ENCODE measurements around the gene POFUT1.
"Not testable (repeated sequence)": the region's sequence is repeated elsewhere in the genome, so short reads cannot be mapped to it uniquely, and the experiment has no call there.

Gene POFUT1

DNA sequence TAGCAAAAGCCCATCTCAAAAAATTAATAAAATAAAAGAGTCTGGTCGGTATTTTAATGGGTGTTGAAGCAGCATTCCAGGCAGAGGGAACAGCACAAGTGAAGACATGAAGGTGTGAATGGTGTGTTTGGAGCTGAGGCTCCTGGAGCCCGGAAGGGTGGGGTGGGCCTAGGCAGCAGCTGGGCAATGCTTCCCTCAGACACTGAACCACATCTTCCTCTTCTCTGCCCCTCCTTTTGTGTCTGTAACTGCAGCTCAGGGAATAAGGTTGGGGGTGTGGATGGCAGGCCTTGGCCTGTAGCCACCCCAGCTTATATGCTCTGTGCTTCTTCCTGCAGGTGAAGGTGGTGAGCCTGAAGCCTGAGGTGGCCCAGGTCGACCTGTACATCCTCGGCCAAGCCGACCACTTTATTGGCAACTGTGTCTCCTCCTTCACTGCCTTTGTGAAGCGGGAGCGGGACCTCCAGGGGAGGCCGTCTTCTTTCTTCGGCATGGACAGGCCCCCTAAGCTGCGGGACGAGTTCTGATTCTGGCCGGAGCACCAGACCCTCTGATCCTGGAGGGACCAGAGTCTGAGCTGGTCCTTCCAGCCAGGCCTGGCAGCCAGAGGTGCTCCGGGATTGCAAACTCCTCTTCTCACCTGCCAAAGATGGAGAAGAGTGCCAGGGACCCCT, 26.6 kb downstream of the POFUT1 start:
- no peak for DNase-seq (ENCODE audit: low read depth in 2 of 2)

DNA sequence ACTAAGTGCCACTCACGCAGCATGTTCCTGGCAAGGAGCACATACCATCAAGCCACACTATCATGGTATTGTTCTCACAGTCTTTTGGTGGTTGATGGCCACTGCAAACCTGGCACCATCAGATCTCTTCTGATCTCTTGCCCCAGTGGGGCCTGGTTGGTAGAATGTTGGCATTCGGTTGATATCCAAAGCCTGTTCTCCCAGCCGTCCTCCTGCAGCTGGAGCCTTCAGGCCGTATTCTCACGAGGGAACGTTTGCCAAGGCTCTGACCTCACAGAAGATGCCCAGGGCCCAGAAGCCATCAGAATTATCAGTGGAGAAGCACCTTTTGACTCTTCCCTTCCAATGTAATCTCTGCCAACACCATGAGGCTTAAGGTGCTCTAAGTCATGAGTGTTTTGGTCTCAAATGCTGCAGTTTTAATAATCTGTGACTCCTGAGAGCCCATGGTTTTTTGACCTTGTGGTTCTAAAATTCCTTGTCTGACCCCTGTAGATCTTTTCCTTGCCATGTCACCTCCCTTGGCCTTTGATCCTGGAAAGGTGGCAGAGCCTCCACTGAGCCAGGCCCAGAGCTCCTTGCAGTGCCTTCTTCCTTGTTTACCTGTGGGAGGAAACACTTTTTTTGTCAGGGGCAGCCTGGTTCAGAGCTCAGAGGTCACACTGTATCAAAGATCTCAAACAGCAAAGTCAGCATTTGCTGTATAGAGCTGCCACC, 27.8 kb downstream of the POFUT1 start:
- no peak for DNase-seq (ENCODE audit: low read depth in 2 of 2)

DNA sequence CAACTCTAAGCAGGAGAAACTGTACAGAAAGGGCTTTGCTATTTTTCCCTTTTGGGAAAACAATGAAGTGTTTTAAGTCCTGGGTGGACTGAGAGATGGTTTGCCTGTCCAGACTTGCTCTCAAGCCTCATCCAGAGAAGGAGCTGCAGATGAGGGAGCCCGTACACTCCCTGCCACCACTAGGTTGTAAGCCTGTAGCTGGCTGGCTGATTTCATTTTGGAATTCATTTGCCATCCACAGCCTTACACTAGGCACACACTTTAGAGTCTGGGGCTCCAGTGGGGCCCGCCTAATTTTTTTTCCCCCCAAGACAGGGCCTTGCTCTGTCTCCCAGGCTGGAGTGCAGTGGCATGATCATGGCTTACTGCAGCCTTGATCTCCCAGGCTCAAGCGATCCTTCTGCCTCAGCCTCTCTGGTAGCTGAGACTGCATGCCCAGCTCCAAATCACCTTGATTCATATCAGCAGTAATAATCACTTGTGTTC, 28.4 kb downstream of the POFUT1 start:
- DNase-seq (ENCODE audit: low read depth in 2 of 2) = no peak

DNA sequence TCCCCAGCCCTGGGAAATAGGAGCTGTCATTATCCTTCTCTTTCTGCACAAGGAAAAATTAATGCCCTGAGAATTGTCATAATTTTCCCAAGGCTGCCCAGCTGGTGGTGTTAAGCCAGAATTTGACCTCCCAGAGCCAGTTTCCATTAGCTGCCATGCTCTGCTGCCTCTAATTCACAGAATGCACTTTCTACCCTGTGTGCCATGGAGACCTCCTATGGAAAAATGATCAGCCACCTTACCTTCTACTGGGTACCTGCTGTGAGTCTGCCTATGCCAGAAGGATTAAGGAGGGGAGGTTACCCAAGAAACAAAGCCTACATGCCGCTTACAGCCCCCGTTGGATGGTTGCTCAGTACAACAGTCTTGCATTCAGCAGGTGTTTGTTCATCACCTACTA, 29.1 kb downstream of the POFUT1 start:
- DNase-seq (ENCODE audit: low read depth in 2 of 2) = no peak

DNA sequence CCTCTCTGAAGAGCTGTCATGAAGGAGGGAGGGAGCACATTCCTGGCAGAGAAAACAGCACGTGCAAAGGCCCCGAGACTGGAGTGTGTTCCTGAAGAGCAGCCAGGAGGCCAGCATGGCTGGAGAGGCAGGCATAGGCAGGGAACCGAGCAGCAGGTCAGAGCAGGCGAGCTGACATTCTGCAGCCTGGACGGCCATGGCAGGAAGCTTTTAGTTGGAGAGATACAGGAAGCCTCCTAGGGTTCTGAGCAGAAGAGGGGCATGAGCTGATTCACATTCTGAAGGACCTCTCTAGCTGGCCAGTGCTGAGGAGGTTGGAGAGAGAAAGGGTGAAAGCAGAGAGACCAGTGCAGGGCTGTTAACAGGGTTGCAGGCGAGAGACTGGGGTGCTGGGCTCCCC, 29.7 kb downstream of the POFUT1 start:
- DNase-seq (ENCODE audit: low read depth in 2 of 2) = no peak

DNA sequence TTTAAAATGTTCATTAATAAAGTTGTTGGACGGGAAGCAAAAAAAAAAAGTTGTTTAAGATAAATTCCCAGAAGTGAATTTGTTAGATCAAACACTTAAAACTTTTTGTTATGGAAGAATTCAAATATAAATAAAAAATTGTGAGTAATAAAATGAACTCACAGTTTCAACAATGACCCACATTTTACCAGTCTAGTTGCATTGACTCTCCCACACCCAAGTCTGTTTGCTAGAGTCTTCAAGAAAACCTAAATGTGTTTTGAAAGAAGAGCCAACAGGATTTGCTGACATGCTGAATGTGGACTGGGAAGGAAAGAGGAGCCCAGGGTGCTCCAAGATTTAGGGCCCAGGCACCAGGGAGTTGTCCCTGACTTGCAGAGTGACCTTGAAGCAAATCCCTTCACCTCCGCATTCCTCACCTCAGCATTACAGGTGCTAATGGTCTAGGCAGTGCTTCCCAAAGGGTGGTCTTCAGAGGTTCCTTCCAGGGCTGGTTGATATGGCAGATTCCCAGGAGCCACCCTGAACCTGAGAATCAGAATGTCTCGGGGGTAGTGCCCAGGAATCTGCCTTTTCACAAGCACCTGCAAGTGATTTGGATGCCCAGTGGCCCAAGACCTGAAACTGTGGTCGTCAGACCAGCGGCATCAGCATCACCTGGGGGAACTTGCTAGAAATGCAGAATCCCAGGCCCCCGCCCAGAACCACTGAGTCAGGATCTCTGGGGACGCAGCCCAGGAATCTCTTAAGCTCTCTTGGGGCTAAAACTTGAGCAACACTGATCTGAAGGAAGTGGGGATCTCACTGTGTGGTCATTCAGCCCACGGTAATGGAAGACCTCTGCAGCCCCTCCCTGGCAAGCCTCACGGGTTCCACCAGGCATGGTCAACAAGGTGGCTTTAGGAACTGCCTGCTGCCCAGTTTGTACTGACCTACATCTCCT, 31.1 kb downstream of the POFUT1 start:
- no peak for DNase-seq (ENCODE audit: low read depth in 2 of 2)

DNA sequence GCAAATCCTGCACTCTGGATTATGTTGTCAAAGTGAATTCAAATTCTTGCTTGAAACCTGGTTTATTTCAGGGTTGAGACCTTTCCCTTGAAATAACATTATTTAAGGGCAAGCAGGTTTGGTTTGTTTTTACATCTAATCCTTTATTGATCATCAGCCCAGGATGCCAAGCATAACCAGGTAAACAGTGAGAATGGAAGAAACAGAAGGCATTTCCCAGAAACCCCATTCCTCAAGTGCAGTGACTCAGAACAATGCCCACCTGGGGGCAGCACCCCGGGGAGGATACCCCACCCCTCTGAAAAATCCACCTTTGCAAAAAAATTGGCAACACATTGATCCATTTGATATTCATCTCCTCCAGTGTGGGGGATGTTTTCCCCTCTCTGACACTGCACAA, 32.5 kb downstream of the POFUT1 start:
- DNase-seq (ENCODE audit: low read depth in 2 of 2) = no peak

DNA sequence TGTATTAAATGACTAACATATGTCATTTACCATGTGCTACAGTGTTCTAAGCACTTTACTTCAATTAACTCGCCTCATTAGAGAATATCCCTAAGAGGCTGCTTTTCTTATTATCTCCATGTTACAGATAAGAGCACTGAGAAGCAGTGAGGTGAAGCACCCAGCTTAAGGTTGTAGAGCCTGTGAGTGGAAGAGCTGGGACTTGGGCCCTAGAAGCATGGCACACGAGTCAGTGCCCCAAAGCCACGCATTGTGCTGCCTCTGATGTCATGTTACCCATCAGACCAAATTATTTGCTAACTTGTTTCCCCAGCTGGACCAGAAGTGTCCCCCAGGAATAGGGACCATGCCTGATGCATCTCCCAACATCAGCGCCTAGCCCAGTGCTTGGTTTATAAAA, 34.1 kb downstream of the POFUT1 start:
- no peak for DNase-seq (ENCODE audit: low read depth in 2 of 2)

DNA sequence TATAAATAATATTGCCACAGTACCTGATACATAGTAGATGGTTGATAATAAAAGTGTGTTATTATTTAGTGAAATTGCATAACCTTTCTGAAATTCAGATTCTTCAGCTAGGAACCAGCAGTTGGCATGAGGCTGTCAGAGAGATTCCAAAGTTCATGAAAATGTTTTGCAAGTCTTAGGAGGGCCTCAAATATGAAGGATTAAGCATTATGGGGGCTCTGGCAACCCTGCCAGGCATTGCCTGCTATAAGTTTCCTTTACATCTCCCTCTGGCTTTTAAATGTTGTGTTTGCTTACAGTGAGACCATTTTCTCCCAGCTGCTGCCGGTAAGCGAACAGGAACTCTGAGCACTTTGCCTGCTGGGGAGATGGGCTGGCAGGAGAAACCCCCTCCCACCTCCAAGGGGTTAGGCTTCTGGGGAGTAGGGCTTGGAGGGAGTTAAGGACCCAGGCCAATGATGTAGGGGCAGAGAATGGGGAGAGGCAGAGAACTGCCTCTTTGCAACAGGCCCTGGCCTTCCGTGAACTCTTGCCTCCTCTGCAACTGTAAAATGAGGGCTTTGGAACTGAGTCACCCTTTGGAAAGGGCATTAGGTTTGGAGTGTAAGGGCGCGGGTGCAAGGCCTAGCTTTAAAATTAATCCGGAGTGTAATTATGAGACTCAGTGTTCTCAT, 36.6 kb downstream of the POFUT1 start:
- no peak for DNase-seq (ENCODE audit: low read depth in 2 of 2)

DNA sequence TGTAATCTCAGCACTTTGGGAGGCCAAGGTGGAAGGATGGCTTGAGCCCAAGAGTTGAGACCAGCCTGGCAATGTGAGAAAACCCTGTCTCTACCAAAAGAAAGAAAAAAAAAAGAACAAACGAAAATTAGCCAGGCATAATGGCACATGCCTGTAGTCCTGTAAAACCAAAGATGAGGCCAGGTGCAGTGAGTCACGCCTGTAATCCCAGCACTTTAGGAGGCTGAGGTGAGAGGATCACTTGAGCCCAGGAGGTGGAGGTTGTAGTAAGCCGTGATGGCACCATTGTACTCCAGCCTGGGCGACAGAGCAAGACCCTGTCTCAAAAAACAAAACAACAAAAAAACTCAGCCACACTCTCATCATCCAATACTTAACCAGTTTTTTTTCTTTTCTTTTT, 37.3 kb downstream of the POFUT1 start:
- DNase-seq (ENCODE audit: low read depth in 2 of 2) = no peak

DNA sequence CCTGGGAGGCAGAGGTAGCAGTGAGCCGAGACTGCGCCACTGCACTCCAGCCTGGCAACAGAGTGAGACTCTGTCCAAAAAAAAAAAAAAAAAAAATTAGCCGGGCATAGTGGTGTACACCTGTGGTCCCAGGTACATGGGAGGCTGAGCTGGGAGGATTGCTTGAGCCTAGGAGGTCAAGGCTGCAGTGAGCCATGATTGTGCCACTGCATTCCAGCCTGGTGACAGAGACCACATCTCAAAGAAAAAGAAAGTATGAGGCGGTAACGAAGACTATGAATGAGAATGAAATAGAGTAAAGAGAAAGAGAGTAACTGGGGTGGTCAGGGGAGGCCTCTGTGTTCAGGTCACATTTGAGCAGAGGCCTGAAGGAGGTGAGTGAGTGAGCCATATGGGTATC, 38.5 kb downstream of the POFUT1 start:
- not testable (repeated sequence) for DNase-seq (ENCODE audit: low read depth in 2 of 2)

DNA sequence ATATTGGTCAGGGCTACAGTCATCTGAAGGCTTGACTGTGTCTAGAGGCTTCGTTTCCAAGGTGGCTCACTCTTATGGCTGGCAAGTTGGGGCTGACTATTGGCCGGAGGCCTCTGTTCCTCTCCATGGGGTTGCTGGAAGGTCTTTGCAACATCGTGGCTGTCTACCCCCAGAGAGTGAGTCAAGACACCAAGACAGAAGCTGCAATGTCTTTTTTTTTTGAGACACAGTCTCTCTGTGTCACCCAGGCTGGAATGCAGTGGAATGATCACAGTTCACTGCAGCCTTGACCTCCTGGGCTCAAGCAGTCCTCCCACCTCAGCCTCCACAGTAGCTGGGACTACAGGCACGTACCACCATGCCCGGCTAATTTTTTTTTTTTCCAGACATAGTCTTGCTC, 40.4 kb downstream of the POFUT1 start:
- DNase-seq (ENCODE audit: low read depth in 2 of 2) = no peak

DNA sequence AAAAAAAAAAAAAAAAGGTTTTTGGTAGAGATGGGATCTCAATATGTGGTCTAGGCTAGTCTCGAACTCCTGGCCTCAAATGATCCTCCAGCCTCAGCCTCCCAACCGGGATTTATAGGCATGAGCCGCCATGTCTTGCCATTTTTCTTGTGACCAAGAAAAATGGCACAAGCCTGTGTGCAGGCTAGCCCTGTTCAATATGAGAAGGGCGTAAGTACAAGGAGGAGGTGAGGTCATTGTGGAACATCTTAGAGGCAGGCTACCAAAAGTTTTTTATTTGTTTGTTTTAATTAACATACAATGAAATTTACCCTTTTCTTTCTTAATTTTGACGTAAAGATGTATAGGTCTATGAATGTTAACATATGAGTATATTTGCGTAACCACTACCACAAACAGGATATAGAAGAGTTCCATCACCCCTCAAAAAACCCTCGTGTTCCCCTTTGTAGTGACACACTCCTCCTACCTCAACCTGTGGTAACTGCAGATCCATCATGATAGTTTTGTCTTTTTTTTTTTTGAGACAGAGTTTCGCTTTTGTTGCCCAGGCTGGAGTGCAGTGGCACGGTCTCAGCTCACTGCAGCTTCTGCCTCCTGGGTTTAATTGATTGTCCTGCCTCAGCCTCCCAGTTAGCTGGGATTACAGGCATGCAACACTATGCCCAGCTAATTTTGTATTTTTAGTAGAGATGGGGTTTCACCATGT, 41.5 kb downstream of the POFUT1 start:
- DNase-seq (ENCODE audit: low read depth in 2 of 2) = no peak

DNA sequence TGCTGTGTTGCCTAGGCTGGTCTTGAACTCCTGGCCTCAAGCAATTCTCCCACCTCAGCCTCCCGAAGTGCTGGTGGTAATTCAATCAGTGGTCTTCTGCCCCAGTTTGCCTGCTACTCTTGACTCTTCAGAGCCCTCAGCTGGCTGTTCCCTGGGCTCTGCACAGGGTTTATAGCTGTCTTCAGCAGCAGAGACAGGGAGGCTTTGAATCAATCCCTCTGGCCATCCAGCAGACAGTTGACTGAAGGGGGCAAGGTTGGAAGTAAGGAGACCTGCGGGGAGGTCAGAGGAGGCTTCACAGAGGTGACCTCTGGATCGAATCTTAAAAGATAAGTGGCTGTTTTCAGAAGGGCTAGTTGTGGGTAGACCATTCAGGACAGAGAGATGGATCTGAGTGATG, 43.8 kb downstream of the POFUT1 start:
- no peak for DNase-seq (ENCODE audit: low read depth in 2 of 2)

DNA sequence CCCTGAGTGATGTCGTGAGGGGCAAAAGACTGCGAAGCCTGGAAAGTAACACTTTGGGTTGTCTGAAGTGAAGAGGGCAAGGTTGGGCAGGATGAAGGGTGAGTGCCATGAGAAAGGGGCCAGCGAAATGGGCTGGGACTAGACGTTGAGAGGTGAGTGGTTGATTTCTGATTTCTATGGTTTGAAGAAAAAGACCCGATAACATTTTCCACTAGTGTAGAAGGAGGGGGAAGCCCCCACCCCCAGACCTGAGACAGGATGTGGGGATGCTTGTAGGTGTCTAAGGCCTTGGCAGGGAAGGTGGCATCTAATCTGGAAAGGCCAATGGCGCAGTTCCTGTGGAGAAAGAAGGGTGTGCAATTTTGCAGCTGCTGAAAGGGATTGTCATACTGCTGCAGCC, 44.5 kb downstream of the POFUT1 start:
- no peak for DNase-seq (ENCODE audit: low read depth in 2 of 2)

DNA sequence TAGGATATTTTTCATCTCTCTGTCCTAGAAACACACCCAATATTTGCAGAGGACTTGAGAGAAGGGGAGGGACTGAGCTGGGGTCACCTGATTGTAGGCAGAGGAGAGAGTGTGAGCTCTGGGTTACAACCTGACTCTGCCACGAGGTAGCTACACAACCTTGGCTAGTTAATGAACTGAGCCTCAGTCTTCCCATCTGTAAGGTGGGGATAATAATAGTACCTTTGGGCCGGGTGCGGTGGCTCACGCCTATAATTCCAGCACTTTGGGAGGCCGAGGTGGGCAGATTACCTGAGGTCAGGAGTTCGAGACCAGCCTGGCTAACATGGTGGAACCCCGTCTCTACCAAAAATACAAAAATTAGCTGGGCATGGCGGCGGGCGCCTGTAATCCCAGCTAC, 53.3 kb downstream of the POFUT1 start:
- DNase-seq (ENCODE audit: low read depth in 2 of 2) = not testable (repeated sequence)

DNA sequence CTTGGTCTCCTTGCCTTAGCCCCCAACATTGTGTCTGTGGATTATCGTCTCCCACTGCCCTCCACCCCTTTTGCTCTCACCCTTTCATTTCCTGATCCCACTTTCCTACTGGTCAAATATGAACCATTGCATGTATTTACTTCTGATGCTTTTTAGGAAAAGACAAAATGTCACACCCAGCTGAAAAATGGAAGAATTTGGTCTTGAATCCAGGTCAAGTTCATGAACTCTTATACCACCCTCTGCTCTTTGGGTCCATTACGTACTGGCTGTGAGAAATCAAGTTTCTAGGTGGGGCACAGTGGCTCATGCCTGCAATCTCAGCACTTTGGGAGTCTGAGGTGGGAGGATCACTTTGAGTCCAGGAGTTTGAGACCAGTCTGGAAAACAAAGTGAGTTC, 54.0 kb downstream of the POFUT1 start:
- DNase-seq (ENCODE audit: low read depth in 2 of 2) = no peak

DNA sequence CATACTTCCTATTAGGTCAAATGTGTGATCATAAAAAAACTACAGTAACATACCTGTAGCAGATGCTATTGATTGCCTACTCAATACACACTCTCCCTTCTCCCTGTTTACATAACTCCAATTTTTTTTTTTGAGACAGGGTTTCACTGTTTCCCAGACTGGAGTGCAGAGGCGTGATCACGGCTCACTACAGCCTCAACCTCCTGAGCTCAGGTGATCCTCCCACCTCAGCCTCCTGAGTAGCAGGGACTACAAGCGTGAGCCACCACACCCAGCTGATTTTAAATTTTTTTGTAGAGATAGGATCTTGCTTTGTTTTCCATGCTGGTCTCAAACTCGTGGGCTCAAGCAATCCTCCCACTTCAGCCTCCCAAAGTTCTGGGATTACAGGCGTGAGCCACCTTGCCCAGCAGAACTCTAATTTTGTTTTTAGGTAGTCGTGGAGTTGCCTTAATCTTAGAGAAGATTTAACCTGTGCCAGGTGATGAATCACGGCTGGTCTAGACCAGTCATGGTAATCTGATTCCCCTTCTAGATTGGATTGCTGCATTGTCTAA, 55.8 kb downstream of the POFUT1 start:
- no peak for DNase-seq (ENCODE audit: low read depth in 2 of 2)

DNA sequence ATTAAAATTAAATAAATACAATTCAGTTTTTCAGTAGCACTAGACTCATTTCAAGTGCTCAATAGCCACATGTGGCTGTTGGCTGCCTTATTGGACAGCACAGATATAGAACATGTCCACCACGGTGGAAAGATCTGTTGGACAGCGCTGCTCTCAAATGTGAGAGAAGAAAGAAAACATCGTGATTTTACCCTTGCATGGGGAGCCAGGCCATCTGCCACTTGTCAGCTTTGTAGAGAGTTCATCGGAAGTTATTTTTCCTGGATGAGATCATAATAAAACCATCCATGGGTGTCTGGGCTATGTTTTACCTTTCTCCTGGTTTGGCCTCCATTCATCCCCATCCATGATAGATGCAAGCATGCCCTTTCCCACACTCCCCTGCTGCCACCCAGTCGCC, 63.9 kb downstream of the POFUT1 start:
- no peak for DNase-seq (ENCODE audit: low read depth in 2 of 2)

DNA sequence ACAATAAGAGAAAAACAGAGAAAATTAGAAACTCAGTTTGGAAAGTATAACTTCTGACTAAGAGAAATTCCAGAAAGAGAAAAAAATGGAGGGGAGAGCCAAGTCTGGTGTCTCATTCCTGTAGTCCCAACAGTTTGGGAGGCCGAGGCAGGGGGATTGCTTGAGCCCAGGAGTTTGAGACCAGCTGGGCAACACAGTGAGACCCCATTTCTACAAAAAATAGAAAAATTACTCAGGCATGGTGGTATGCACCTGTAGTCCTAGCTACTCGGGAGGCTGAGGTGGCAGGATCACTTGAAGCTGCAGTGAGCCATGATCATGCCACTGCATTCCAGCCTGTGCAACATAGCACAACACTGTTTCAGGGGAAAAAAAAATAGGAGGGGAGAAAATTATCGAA, 66.7 kb downstream of the POFUT1 start:
- no peak for DNase-seq (ENCODE audit: low read depth in 2 of 2)

DNA sequence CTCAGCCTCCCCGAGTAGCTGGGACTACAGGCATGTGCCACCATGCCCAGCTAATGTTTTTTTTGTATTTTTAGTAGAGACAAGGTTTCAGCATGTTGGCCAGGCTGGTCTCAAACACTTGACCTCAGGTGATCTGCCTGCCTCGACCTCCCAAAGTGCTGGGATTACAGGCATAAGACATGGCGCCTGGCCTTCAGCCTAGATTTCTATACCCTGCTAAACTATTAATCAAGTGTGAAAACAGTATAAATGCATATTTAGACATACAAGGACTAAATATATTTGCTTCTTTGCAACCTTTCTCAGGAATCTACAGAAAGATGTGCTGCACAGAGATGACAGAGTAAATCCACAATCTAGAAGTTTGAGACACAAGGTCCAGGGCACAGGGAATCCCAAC, 67.5 kb downstream of the POFUT1 start:
- DNase-seq (ENCODE audit: low read depth in 2 of 2) = not testable (repeated sequence)

All from stimulated activated CD8-positive, alpha-beta memory T cell treated with anti-CD3 and anti-CD28 coated beads, Interleukin-2, amount 100 ng/mL, for 1 hour (primary cell).